GM10266 (cell line): Measurements from ENCODE around the gene MYT1.
"Not testable (repeated sequence)": the region's sequence is repeated elsewhere in the genome, so short reads cannot be mapped to it uniquely, and the experiment has no call there.

Experiments
- DNase-seq: peaks from one replicate; pipeline ENCODE4 v3.0.0; 2012; ENCODE audit errors: extremely low spot score
- CTCF ChIP-seq: IDR thresholded peaks from 2 replicates; pipeline ENCODE4 v1.5.1; 2012; ENCODE audit warnings: mild to moderate bottlenecking, low read depth; ENCODE audit not compliant: control insufficient read depth, insufficient read depth; ENCODE audit errors: missing control alignments

Gene MYT1

GRCh38 chr20:64164123-64164836 is at the start of gene MYT1:
Gene MYT1, plus strand, starts transcription at chr20:64164452. Its CDS starts 34,410 bp downstream, at chr20:64198862.
- DNase-seq = no peak

GRCh38 chr20:64115171-64115911 is 48.9 kb upstream of the MYT1 start:
- TF ChIP-seq CTCF = no peak
- DNase-seq = no peak

More at GRCh38 chr20:64164123-64164836, at the start of gene MYT1:
- TF ChIP-seq CTCF = no peak

GRCh38 chr20:64116016-64116415 is 48.2 kb upstream of the MYT1 start:
- no peak for TF ChIP-seq CTCF
- DNase-seq = no peak

- DNase-seq = no peak
- no peak for TF ChIP-seq CTCF
These were observed 47.5 kb upstream of the MYT1 start for GRCh38 chr20:64116541-64117431.

- not testable (repeated sequence) for DNase-seq
These were observed 46.8 kb upstream of the MYT1 start for GRCh38 chr20:64117432-64117777.

- no peak for TF ChIP-seq CTCF
- DNase-seq = no peak
These were observed 45.0 kb upstream of the MYT1 start for GRCh38 chr20:64119301-64119680.

GRCh38 chr20:64119681-64120341 is 44.4 kb upstream of the MYT1 start:
- no peak for DNase-seq

More at GRCh38 chr20:64119681-64120341, 44.4 kb upstream of the MYT1 start:
- no peak for TF ChIP-seq CTCF
